ENCODE measurements around the gene YWHAQ. TPM values are rescaled to one million over a fixed set of nuclear protein-coding genes. Genes with fewer than 3 reads are reported as not detected.

The YWHAQ gene
- total and polyA plus RNA-seq, 2 of the 4 experiments (the other 2 are of a cell fraction) = 196 to 255 TPM

- H2AFZ ChIP-seq (replicated peaks; ENCODE audit: low read length, poor library complexity) = no peak overlapping the region
- peak overlapping the region; percentile 36; the same call in 1 of the 2 replicates for H3K4me2 ChIP-seq (ENCODE audit: low read depth, low read length)
- H2BK15ac ChIP-seq (ENCODE audit: low read depth, low read length) = no peak overlapping the region
- peaks cover 13% of the 10 kb centered on the region for H3K4me1 ChIP-seq (ENCODE audit: control insufficient read depth, insufficient read depth, low read length)
- no peak overlapping the region for H2BK20ac ChIP-seq (ENCODE audit: low read depth, low read length)
- no peak overlapping the region for H3K4ac ChIP-seq (ENCODE audit: low read depth, low read length)
- dilution Hi-C loops (cut with HindIII; ENCODE audit: low sequenced_read_pairs, unreplicated experiment) = no loop called here
- no peak overlapping the region for H3K14ac ChIP-seq (replicated peaks; ENCODE audit: low read depth, low read length)
- H2AK9ac ChIP-seq (replicated peaks; ENCODE audit: low read depth, low read length, poor library complexity) = no peak overlapping the region
- H3K18ac ChIP-seq (ENCODE audit: low read depth, low read length) = no peak overlapping the region
- DNase-seq (peak; percentile 91), ATAC-seq (ENCODE audit: low read depth) (peak; percentile 87)
- H3K27me3 ChIP-seq (ENCODE audit: control insufficient read depth, insufficient read depth, low read length) = no peaks in the 10 kb centered on the region
- H3K9me3 ChIP-seq (ENCODE audit: control insufficient read depth, insufficient read depth, low read length) = peaks cover 7% of the 10 kb centered on the region
- CTCF ChIA-PET = interaction anchor here (0.6 kb wide), 2 partner anchors 390 to 454 kb away, joined by 3 read pairs; no protein-coding TSS in a partner anchor
- no peak overlapping the region for H4K5ac ChIP-seq (ENCODE audit: low read depth, low read length)
- H4K91ac ChIP-seq (ENCODE audit: insufficient read depth, low read depth, low read length) = no peak overlapping the region
- BruUV-seq (replicated peaks) = no TSS peak
- WGBS, 2 experiments (ENCODE audit: extremely low coverage in 2 of 2, insufficient read length in 1 of 2) = no CpG with 5 or more reads among the region's 2 CpGs
- no peak overlapping the region for H2AK5ac ChIP-seq (ENCODE audit: low read depth, low read length)
- H3K23ac ChIP-seq (ENCODE audit: low read depth, low read length) = no peak overlapping the region
- peaks cover 17% of the 10 kb centered on the region for H3K36me3 ChIP-seq (ENCODE audit: control insufficient read depth, insufficient read depth, low read length)
- POLR2A ChIA-PET (ENCODE audit: unreplicated experiment) = no interaction called here
- no peak overlapping the region for H4K8ac ChIP-seq (ENCODE audit: low read depth in 2 of 2, low read length in 2 of 2)
- H3K56ac ChIP-seq (ENCODE audit: extremely low read depth, insufficient read depth, low read length) = no peak overlapping the region
- peaks cover 21 to 71% of the 10 kb centered on the region in 2 experiments for H3K79me1 ChIP-seq (ENCODE audit: low read depth in 1 of 2, low read length in 2 of 2)
- intact Hi-C loops (cut with micrococcal nuclease) = loop anchor here (1.0 kb wide), 1 partner anchor 34 kb away; no protein-coding TSS in a partner anchor
- no peak overlapping the region for H3K9ac ChIP-seq (ENCODE audit: low read depth, low read length)
- H2BK5ac ChIP-seq (ENCODE audit: low read depth, low read length, poor library complexity, severe bottlenecking) = peak overlapping the region; percentile 73
- no peak overlapping the region for H3K27ac ChIP-seq (ENCODE audit: insufficient read depth, low read length)
- H2BK120ac ChIP-seq (ENCODE audit: low read depth, low read length) = no peak overlapping the region
- H4K20me1 ChIP-seq (ENCODE audit: insufficient read depth, low read length) = peaks cover 86% of the 10 kb centered on the region
- in situ Hi-C loops (cut with MboI; ENCODE audit: low sequenced_read_pairs) = no loop called here
- H3K4me3 ChIP-seq (ENCODE audit: insufficient read depth, low read depth, low read length) = no peak overlapping the region
- H3K9me1 ChIP-seq (ENCODE audit: insufficient read depth, low read length) = peaks cover 25% of the 10 kb centered on the region
- TF ChIP-seq CEBPB (IDR thresholded peaks at IDR 0.05; ENCODE audit: low read depth, low read length) = peak; percentile 77; the same call in 1 of the 2 replicates
- no peak for TF ChIP-seq CHD1 (IDR thresholded peaks at IDR 0.05; ENCODE audit: low read depth, low read length)
- TF ChIP-seq RAD21 (IDR thresholded peaks at IDR 0.05; ENCODE audit: low read length) = peak; percentile 25; the same call in 1 of the 2 replicates
- no peak for TF ChIP-seq CTCF (conservative IDR thresholded peaks at IDR 0.05; ENCODE audit: low read depth, low read length)
- TF ChIP-seq SMC3 (IDR thresholded peaks at IDR 0.05; ENCODE audit: low read depth, low read length) = no peak
- no peak for TF ChIP-seq RFX5 (IDR thresholded peaks at IDR 0.05; ENCODE audit: low read depth, low read length)
- TF ChIP-seq BHLHE40 (IDR thresholded peaks at IDR 0.05; ENCODE audit: low read depth, low read length) = no peak
- TF ChIP-seq POLR2A (IDR thresholded peaks at IDR 0.05; ENCODE audit: low read depth, low read length) = no peak
- TF ChIP-seq MXI1 (IDR thresholded peaks at IDR 0.05; ENCODE audit: borderline replicate concordance, low read depth, low read length) = no peak
- no peak for TF ChIP-seq MAZ (IDR thresholded peaks at IDR 0.05; ENCODE audit: borderline replicate concordance, low read depth, low read length)
- TF ChIP-seq FOS (IDR thresholded peaks at IDR 0.05; ENCODE audit: low read depth, low read length) = 0 out of 2 replicates have a peak, but pooled peaks have one; percentile 20
- TF ChIP-seq NFE2L2 (IDR thresholded peaks at IDR 0.05; ENCODE audit: low read depth, low read length) = no peak
- no peak for TF ChIP-seq RCOR1 (IDR thresholded peaks at IDR 0.05; ENCODE audit: insufficient replicate concordance, low read length)
- no peak for TF ChIP-seq USF2 (IDR thresholded peaks at IDR 0.05; ENCODE audit: low read depth, low read length)
Measured at GRCh38 chr2:9594366-9595054, 36.3 kb downstream of the YWHAQ start.
